Trophoblast cell (in vitro differentiated cells and primary cell): ENCODE results near the gene GPX5.
A peak's percentile ranks its signal among the peaks of the same experiment; 100 is the strongest.

ENCODE experiments used
- DNase-seq, 2 donors: peaks; one replicate each; pipeline ENCODE4 v3.0.0-alpha.2; 2016
- H2AFZ ChIP-seq: 2 replicates; pipeline ENCODE4 v1.6.1; 2013; ENCODE audit warnings: low read length, moderate library complexity, mild to moderate bottlenecking; ENCODE audit not compliant: insufficient read depth, poor library complexity
- H2AK5ac ChIP-seq: 2 replicates; pipeline ENCODE4 v1.6.1; 2013; ENCODE audit warnings: mild to moderate bottlenecking, low read length
- H2BK120ac ChIP-seq: 2 replicates; pipeline ENCODE4 v1.6.1; 2013; ENCODE audit warnings: low read length, mild to moderate bottlenecking, moderate library complexity; ENCODE audit not compliant: insufficient read depth, poor library complexity
- H2BK12ac ChIP-seq: 2 replicates; pipeline ENCODE4 v1.6.1; 2013; ENCODE audit warnings: mild to moderate bottlenecking, low read length, moderate library complexity
- H2BK5ac ChIP-seq: 2 replicates; pipeline ENCODE4 v1.6.1; 2013; ENCODE audit warnings: low read length, low read depth, moderate library complexity, mild to moderate bottlenecking; ENCODE audit not compliant: poor library complexity
- H3K14ac ChIP-seq: 2 replicates; pipeline ENCODE4 v1.6.1; 2013; ENCODE audit warnings: mild to moderate bottlenecking, low read length
- H3K18ac ChIP-seq: 2 replicates; pipeline ENCODE4 v1.6.1; 2013; ENCODE audit warnings: mild to moderate bottlenecking, low read length
- H3K23ac ChIP-seq: 2 replicates; pipeline ENCODE4 v1.6.1; 2013; ENCODE audit warnings: low read length
- H3K27ac ChIP-seq: 2 replicates; pipeline ENCODE4 v1.5.1; 2013; ENCODE audit warnings: low read depth, mild to moderate bottlenecking, inconsistent platforms, low read length, moderate library complexity
- H3K27me3 ChIP-seq: 2 replicates; pipeline ENCODE4 v1.6.1; 2013; ENCODE audit warnings: inconsistent platforms, mild to moderate bottlenecking, low read length, moderate library complexity; ENCODE audit not compliant: insufficient read depth
- H3K36me3 ChIP-seq, 2 experiments: 1 replicate in 1 of 2; 2 replicates in 1 of 2; pipeline ENCODE4 v1.6.1; 2013; ENCODE audit warnings: low read length in 2 of 2, mild to moderate bottlenecking in 2 of 2, moderate library complexity in 1 of 2; ENCODE audit not compliant: insufficient read depth in 2 of 2, control insufficient read depth in 1 of 2
- H3K4ac ChIP-seq: 2 replicates; pipeline ENCODE4 v1.6.1; 2013; ENCODE audit warnings: low read depth, mild to moderate bottlenecking, low read length, moderate library complexity
- H3K4me1 ChIP-seq, 2 experiments: 1 replicate in 1 of 2; 2 replicates in 1 of 2; pipeline ENCODE4 v1.6.1; 2013; ENCODE audit warnings: low read length in 2 of 2, mild to moderate bottlenecking in 2 of 2, moderate library complexity in 1 of 2; ENCODE audit not compliant: insufficient read depth in 2 of 2, control insufficient read depth in 1 of 2
- H3K4me2 ChIP-seq: 2 replicates; pipeline ENCODE4 v1.6.1; 2013; ENCODE audit warnings: inconsistent platforms, mild to moderate bottlenecking, low read length, moderate library complexity
- H3K4me3 ChIP-seq: 2 replicates; pipeline ENCODE4 v1.5.1; 2013; ENCODE audit warnings: mild to moderate bottlenecking, low read depth, low read length, inconsistent platforms
- H3K79me1 ChIP-seq: one replicate; pipeline ENCODE4 v1.6.1; 2013; ENCODE audit warnings: low read length
- H3K79me2 ChIP-seq: 2 replicates; pipeline ENCODE4 v1.6.1; 2013; ENCODE audit warnings: low read length, mild to moderate bottlenecking; ENCODE audit not compliant: control insufficient read depth, insufficient read depth, poor library complexity
- H3K9ac ChIP-seq: 2 replicates; pipeline ENCODE4 v1.6.1; 2013; ENCODE audit warnings: mild to moderate bottlenecking, low read length
- H3K9me3 ChIP-seq: 2 replicates; pipeline ENCODE4 v1.6.1; 2013; ENCODE audit warnings: low read depth, mild to moderate bottlenecking, control low read depth, inconsistent platforms, low read length; ENCODE audit not compliant: insufficient read depth
- H4K12ac ChIP-seq: 2 replicates; pipeline ENCODE4 v1.6.1; 2013; ENCODE audit warnings: low read depth, mild to moderate bottlenecking, low read length, moderate library complexity
- H4K8ac ChIP-seq: 2 replicates; pipeline ENCODE4 v1.6.1; 2013; ENCODE audit warnings: low read depth, mild to moderate bottlenecking, low read length, moderate library complexity
- H4K91ac ChIP-seq: one replicate; pipeline ENCODE4 v1.6.1; 2013; ENCODE audit warnings: low read depth, mild to moderate bottlenecking, low read length, moderate library complexity
- WGBS: extraction: QIAGEN DNeasy Blood & Tissue Kit; methylation state at CpG from one replicate; pipeline ENCODE4 v1.1.7; 2013; ENCODE audit warnings: missing lambda C conversion rate; ENCODE audit not compliant: insufficient read length, insufficient coverage; ENCODE audit errors: extremely low coverage; 5-methylcytosine and 5-hydroxymethylcytosine counted together

GPX5 gene

GRCh38 chr6:28490205-28490890 lies 35.3 kb upstream of the GPX5 start:
- no peak overlapping the region for H3K14ac ChIP-seq
- peaks cover 0 to 2% of the 10 kb centered on the region in 2 experiments for H3K4me1 ChIP-seq
- H2BK12ac ChIP-seq = no peak overlapping the region
- peak overlapping the region; percentile 71 for H3K4me2 ChIP-seq
- H4K8ac ChIP-seq = peak overlapping the region; percentile 37
- no peak overlapping the region for H2AK5ac ChIP-seq
- no peaks in the 10 kb centered on the region for H3K36me3 ChIP-seq
- peak; percentile 13 to 42 for DNase-seq
- peak overlapping the region; percentile 71 for H3K4me3 ChIP-seq
- H2BK5ac ChIP-seq = no peak overlapping the region
- no peak overlapping the region for H3K18ac ChIP-seq
- H3K9ac ChIP-seq = peak overlapping the region; percentile 35
- H2AFZ ChIP-seq = peak overlapping the region; percentile 33
- H3K27me3 ChIP-seq = no peaks in the 10 kb centered on the region
- no peak overlapping the region for H3K23ac ChIP-seq
- peaks cover 3% of the 10 kb centered on the region for H3K79me1 ChIP-seq
- H4K12ac ChIP-seq = no peak overlapping the region
- no peaks in the 10 kb centered on the region for H3K79me2 ChIP-seq
- H3K9me3 ChIP-seq = no peaks in the 10 kb centered on the region
- H4K91ac ChIP-seq = peak overlapping the region; percentile 21
- no peak overlapping the region for H2BK120ac ChIP-seq
- WGBS = no CpG with 5 or more reads among the region's 23 CpGs
- no peak overlapping the region for H3K4ac ChIP-seq
- H3K27ac ChIP-seq = peak overlapping the region; percentile 57

- H3K36me3 ChIP-seq = no peaks in the 10 kb centered on the region
- no peak overlapping the region for H3K18ac ChIP-seq
- no peaks in the 10 kb centered on the region for H3K27me3 ChIP-seq
- H2BK5ac ChIP-seq = no peak overlapping the region
- no peak for DNase-seq
- H3K4me1 ChIP-seq = peaks cover 0 to 2% of the 10 kb centered on the region in 2 experiments
- no peak overlapping the region for H2AFZ ChIP-seq
- H3K79me1 ChIP-seq = peaks cover 3% of the 10 kb centered on the region
- H4K12ac ChIP-seq = no peak overlapping the region
- no peak overlapping the region for H3K23ac ChIP-seq
- H3K79me2 ChIP-seq = no peaks in the 10 kb centered on the region
- no peak overlapping the region for H3K4me2 ChIP-seq
- no CpG with 5 or more reads among the region's 3 CpGs for WGBS
- H3K4ac ChIP-seq = no peak overlapping the region
- H3K27ac ChIP-seq = no peak overlapping the region
- no peak overlapping the region for H4K91ac ChIP-seq
- no peaks in the 10 kb centered on the region for H3K9me3 ChIP-seq
- H3K4me3 ChIP-seq = no peak overlapping the region
- H3K9ac ChIP-seq = no peak overlapping the region
- H3K14ac ChIP-seq = no peak overlapping the region
- H2BK12ac ChIP-seq = no peak overlapping the region
- no peak overlapping the region for H2AK5ac ChIP-seq
- H4K8ac ChIP-seq = no peak overlapping the region
- no peak overlapping the region for H2BK120ac ChIP-seq
Observed at GRCh38 chr6:28491984-28492317, 33.7 kb upstream of the GPX5 start.

- H3K9me3 ChIP-seq = no peaks in the 10 kb centered on the region
- H3K36me3 ChIP-seq = no peaks in the 10 kb centered on the region
- no peak overlapping the region for H3K4me2 ChIP-seq
- H4K12ac ChIP-seq = no peak overlapping the region
- H3K14ac ChIP-seq = no peak overlapping the region
- H3K18ac ChIP-seq = no peak overlapping the region
- H3K27ac ChIP-seq = no peak overlapping the region
- no peak for DNase-seq
- WGBS = no CpG with 5 or more reads among the region's 2 CpGs
- no peak overlapping the region for H2AFZ ChIP-seq
- no peak overlapping the region for H3K9ac ChIP-seq
- H2AK5ac ChIP-seq = no peak overlapping the region
- H3K79me1 ChIP-seq = no peaks in the 10 kb centered on the region
- H3K4ac ChIP-seq = no peak overlapping the region
- H3K4me3 ChIP-seq = no peak overlapping the region
- H2BK5ac ChIP-seq = no peak overlapping the region
- H3K27me3 ChIP-seq = no peaks in the 10 kb centered on the region
- H3K79me2 ChIP-seq = no peaks in the 10 kb centered on the region
- no peak overlapping the region for H3K23ac ChIP-seq
- H4K91ac ChIP-seq = no peak overlapping the region
- no peak overlapping the region for H2BK12ac ChIP-seq
- no peaks in the 10 kb centered on the region for H3K4me1 ChIP-seq
- H2BK120ac ChIP-seq = no peak overlapping the region
- no peak overlapping the region for H4K8ac ChIP-seq
Observed at GRCh38 chr6:28496099-28496779, 29.4 kb upstream of the GPX5 start.

GRCh38 chr6:28497306-28497705 lies 28.4 kb upstream of the GPX5 start:
- no peak overlapping the region for H3K9ac ChIP-seq
- no peak overlapping the region for H2AK5ac ChIP-seq
- H3K27ac ChIP-seq = no peak overlapping the region
- no peak overlapping the region for H2BK120ac ChIP-seq
- no peak overlapping the region for H2AFZ ChIP-seq
- WGBS = no CpG with 5 or more reads among the region's 1 CpG
- H3K18ac ChIP-seq = no peak overlapping the region
- H3K27me3 ChIP-seq = no peaks in the 10 kb centered on the region
- H3K4ac ChIP-seq = no peak overlapping the region
- H4K12ac ChIP-seq = no peak overlapping the region
- no peak overlapping the region for H4K91ac ChIP-seq
- H2BK5ac ChIP-seq = no peak overlapping the region
- no peak overlapping the region for H3K14ac ChIP-seq
- H2BK12ac ChIP-seq = no peak overlapping the region
- DNase-seq = no peak
- no peaks in the 10 kb centered on the region for H3K79me2 ChIP-seq
- H3K36me3 ChIP-seq = no peaks in the 10 kb centered on the region
- H3K79me1 ChIP-seq = no peaks in the 10 kb centered on the region
- H4K8ac ChIP-seq = no peak overlapping the region
- H3K9me3 ChIP-seq = peaks cover 1% of the 10 kb centered on the region
- no peak overlapping the region for H3K4me3 ChIP-seq
- no peak overlapping the region for H3K4me2 ChIP-seq
- H3K23ac ChIP-seq = no peak overlapping the region
- H3K4me1 ChIP-seq = no peaks in the 10 kb centered on the region
